Skeletal muscle satellite cell (primary cell): ENCODE results near the gene SAMD10. TPM values are rescaled to one million over a fixed set of nuclear protein-coding genes. Genes with fewer than 3 reads are reported as not detected.

ENCODE experiments used
- H3K27me3 ChIP-seq: 2 replicates; pipeline ENCODE4 v1.7.0; 2013; ENCODE audit warnings: low read length; ENCODE audit not compliant: control insufficient read depth, insufficient read depth
- H3K36me3 ChIP-seq: 2 replicates; pipeline ENCODE4 v1.7.0; 2013; ENCODE audit warnings: mild to moderate bottlenecking, control low read depth, low read length; ENCODE audit not compliant: insufficient read depth
- H3K4me1 ChIP-seq: 2 replicates; pipeline ENCODE4 v1.7.0; 2013; ENCODE audit warnings: low read length; ENCODE audit not compliant: control insufficient read depth, insufficient read depth
- H3K4me2 ChIP-seq: 2 replicates; pipeline ENCODE4 v1.7.0; 2013; ENCODE audit warnings: mild to moderate bottlenecking, low read length
- H3K4me3 ChIP-seq: 2 replicates; pipeline ENCODE4 v1.7.0; 2013; ENCODE audit warnings: low read length
- H3K9ac ChIP-seq: 2 replicates; pipeline ENCODE4 v1.7.0; 2013; ENCODE audit warnings: mild to moderate bottlenecking, low read depth, low read length, moderate library complexity
- H3K9me3 ChIP-seq: replicated peaks from 2 replicates; pipeline ENCODE4 v1.7.0; 2013; ENCODE audit warnings: mild to moderate bottlenecking, control low read depth, low read length
- small RNA-seq: library from RNA; depleted of rRNA; stranded (forward); fragments of <200 nt; gene quantifications from one replicate; pipeline ENCODE3, GENCODE V24; 2012

SAMD10 gene

DNA sequence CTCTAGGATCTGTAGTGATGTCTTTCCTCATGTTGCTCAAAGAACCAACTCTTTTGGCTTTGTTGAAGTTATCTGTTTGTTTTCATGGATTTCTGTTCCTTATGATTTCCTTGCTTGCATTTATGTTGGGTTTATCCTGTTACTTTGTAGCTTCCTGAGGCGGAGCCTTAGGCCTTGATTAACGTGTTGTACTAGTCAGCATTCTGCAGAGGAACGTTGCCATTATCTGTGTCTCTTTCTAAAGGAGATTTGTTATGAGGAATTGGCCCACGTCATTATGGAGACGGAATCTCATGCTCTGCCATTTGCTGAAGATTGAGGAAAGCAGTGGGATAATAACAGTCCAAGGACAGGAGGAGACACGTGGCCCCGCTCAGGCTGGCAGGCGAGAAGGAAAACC, 53.1 kb downstream of the SAMD10 start:
- Histone ChIP-seq H3K4me1 (no peaks in the 10 kb centered on the region), H3K9ac (no peak overlapping the region), H3K27me3 (no peaks in the 10 kb centered on the region), H3K4me3 (no peak overlapping the region), H3K36me3 (peaks cover 40% of the 10 kb centered on the region), H3K4me2 (no peak overlapping the region), H3K9me3 (no peaks in the 10 kb centered on the region)

DNA sequence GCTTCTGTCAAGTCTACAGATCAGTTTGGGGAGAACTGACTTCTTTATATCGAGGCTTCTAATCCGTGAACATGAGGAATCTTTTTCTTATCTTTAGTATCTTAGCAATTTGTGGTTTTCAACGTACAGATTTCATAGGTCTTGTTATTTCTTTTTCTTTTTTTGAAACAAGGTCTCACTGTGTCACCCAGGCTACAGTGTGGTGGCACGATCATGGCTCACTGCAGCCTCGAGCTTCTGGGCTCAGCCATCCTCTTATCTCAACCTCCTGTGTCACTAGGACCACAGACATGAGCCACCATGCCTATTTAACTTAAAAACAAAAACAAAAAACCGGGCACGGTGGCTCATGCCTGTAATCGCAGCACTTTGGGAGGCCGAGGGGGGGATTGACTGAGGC, 55.2 kb downstream of the SAMD10 start:
- Histone ChIP-seq H3K36me3 (peaks cover 27% of the 10 kb centered on the region), H3K27me3 (no peaks in the 10 kb centered on the region), H3K9ac (no peak overlapping the region), H3K4me2 (no peak overlapping the region), H3K9me3 (no peaks in the 10 kb centered on the region), H3K4me3 (no peak overlapping the region), H3K4me1 (no peaks in the 10 kb centered on the region)

Small RNA genes within 50 kb of the gene (small RNA-seq; reads per million reads assigned to genes)
- gene MIR647: not detected
